ENCODE data around the gene HCRTR1. TPM values are rescaled to one million over a fixed set of nuclear protein-coding genes. Genes with fewer than 3 reads are reported as not detected.

Gene HCRTR1
- total and polyA plus RNA-seq, 2 of the 8 experiments (the other 6 are each of a cell fraction or from before 2014, with no cell fraction given), result 0.35 to 0.39 TPM

GRCh38 chr1:31593770-31594632 is 23.5 kb upstream of the HCRTR1 start (continued):
- TF ChIP-seq TAF1 (IDR thresholded peaks at IDR 0.05; ENCODE audit: low read depth, low read length) (no peak), SIRT6 (IDR thresholded peaks at IDR 0.05; ENCODE audit: low read length) (no peak), RAD21 (IDR thresholded peaks at IDR 0.05 in 1 of 2, conservative IDR thresholded peaks at IDR 0.05 in 1 of 2; ENCODE audit: low read depth in 2 of 2, low read length in 2 of 2) (peak; percentile 87 to 91), HDAC6 (IDR thresholded peaks at IDR 0.05; ENCODE audit: low read depth, low read length) (no peak), ASH2L (IDR thresholded peaks at IDR 0.05; ENCODE audit: low read length) (no peak), GTF2F1 (IDR thresholded peaks at IDR 0.05; ENCODE audit: borderline replicate concordance, low read depth, low read length) (no peak), CBX5 (IDR thresholded peaks at IDR 0.05; ENCODE audit: low read depth, low read length) (no peak), TCF12 (IDR thresholded peaks at IDR 0.05; ENCODE audit: low read depth, low read length) (peak; percentile 89; the same call in 1 of the 2 replicates), CEBPB (IDR thresholded peaks at IDR 0.05; ENCODE audit: low read depth, low read length) (no peak)
